Measurements from ENCODE around the gene UBASH3A.
A peak's percentile ranks its signal among the peaks of the same experiment; 100 is the strongest.

The UBASH3A gene

GRCh38 chr21:42490720-42491119, 87.0 kb downstream of the UBASH3A start:
- DNase-seq (ENCODE audit: low read depth): no peak

GRCh38 chr21:42491328-42491727, 87.6 kb downstream of the UBASH3A start:
- no peak for DNase-seq (ENCODE audit: low read depth)

GRCh38 chr21:42492201-42492600, 88.5 kb downstream of the UBASH3A start:
- no peak for DNase-seq (ENCODE audit: low read depth)

GRCh38 chr21:42493109-42494060, 89.7 kb downstream of the UBASH3A start:
- DNase-seq (ENCODE audit: low read depth): no peak

GRCh38 chr21:42495027-42495426, 91.3 kb downstream of the UBASH3A start:
- DNase-seq (ENCODE audit: low read depth): no peak

GRCh38 chr21:42495765-42496119, 92.0 kb downstream of the UBASH3A start:
- no peak for DNase-seq (ENCODE audit: low read depth)

- peak; percentile 99 for DNase-seq (ENCODE audit: low read depth)
Measured at GRCh38 chr21:42496120-42496838, 92.6 kb downstream of the UBASH3A start, which contains the start of gene RSPH1. TSS of gene RSPH1 (minus strand) at chr21:42496224. CDS start at chr21:42496186, 38 bp downstream.

GRCh38 chr21:42496839-42497202, 93.1 kb downstream of the UBASH3A start:
- no peak for DNase-seq (ENCODE audit: low read depth)

Data from T follicular helper cell (primary cell).